GM18909 (cell line): ENCODE results near the gene RNF41.
"Not testable (repeated sequence)": the region's sequence is repeated elsewhere in the genome, so short reads cannot be mapped to it uniquely, and the experiment has no call there.

Source experiments
- ATAC-seq: cut with Tn5 transposase; IDR thresholded peaks from one replicate; pipeline ENCODE4 v1.9.1; 2021; ENCODE audit warnings: mild to moderate bottlenecking; ENCODE audit not compliant: unreplicated experiment, poor library complexity

RNF41 gene

DNA sequence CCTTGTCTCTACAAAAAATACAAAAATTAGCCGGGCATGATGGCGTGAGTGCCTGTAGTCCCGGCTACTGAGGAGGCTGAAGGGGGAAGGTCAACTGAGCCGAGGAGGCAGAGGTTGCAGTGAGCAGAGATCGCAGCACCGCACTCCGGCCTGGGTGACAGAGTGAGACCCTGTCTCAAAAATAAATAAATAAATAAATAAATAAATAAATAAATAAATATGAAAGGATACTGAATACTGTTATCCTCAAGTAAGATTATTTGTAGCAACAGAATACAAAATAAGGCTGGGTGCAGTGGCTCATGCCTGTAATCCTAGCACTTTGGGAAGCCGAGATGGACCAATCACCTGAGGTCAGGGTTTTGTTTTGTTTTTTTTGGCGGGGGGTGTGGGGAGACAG is 1.9 kb downstream of the RNF41 start:
- ATAC-seq: no peak

- ATAC-seq: no peak
These were observed 5.3 kb downstream of the RNF41 start for GRCh38 chr12:56216461-56216860.

DNA sequence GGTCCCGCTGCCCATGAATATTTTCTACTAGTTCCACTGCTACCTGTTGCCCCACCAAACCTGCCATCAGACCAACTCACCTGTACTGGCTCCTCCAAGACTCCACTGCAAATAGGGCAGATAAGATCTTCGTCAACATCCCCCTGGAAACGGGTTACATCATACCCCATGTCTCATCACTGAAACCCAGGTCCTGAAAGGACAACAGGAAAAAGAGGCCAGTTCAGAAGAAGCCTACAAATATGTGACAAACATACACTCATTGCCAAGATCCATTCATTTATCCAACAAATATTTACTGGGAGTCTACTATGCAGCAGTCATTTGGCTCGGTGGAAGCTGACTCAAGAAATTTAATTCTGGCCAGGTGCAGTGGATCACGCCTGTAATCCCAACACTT is 7.8 kb downstream of the RNF41 start:
- no peak for ATAC-seq

GRCh38 chr12:56212361-56212760 is 9.4 kb downstream of the RNF41 start:
- ATAC-seq: no peak

GRCh38 chr12:56208006-56208405 is 13.7 kb downstream of the RNF41 start:
- no peak for ATAC-seq

DNA sequence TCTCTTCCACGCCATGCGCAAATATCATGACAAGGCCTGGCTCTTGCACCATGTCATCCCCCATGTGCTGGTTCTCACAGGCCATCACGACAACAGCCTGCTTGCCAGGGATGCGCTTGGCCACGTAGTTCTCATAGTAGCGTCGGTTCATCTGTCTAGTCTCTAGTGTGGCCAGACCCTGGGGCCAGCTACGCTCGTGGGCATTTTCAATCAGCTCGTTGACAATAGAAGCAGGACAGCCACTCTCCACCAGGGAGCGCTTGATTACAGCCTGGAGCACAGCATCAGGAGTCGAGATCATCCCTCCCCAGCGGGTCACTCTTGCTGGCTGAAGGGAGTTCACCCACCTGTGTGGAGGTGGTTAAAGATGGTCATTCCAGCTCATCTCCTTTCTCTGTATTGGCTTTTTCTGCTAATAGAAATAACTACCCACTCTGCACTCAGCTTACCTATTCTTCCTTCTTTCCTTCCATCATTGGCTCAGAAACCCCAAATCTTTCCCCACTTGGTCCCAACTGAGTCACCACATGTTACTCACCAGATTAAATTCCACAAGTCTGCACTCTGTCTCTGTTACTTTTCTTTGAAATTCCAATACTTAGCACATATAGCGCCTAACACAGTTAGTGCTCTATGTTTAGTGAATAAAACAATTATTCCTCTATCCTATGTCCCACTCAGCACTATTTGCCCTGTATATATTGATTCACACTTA is 15.1 kb downstream of the RNF41 start:
- no peak for ATAC-seq

- ATAC-seq: no peak
These were observed 16.3 kb downstream of the RNF41 start for GRCh38 chr12:56205445-56205844.

- ATAC-seq: no peak
These were observed 17.4 kb downstream of the RNF41 start for GRCh38 chr12:56204275-56204674.

DNA sequence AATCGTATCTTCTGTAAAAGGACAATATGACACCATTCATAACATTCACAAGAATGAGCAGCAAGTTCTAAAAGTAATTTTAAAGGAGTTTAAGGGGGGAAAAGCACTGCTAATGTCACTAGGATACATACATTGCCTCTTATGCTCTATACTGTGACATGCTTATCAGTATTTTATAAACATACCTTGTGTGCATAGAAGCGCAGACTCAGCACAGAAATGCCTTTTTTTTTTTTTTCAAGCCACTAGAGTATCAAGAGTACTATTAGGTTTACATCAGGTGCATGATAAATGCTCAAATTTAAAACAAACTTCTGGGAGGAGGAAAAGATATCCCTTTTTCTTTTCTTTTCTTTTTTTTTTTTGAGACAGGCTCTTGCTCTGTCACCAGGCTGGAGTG is 18.9 kb downstream of the RNF41 start:
- no peak for ATAC-seq

DNA sequence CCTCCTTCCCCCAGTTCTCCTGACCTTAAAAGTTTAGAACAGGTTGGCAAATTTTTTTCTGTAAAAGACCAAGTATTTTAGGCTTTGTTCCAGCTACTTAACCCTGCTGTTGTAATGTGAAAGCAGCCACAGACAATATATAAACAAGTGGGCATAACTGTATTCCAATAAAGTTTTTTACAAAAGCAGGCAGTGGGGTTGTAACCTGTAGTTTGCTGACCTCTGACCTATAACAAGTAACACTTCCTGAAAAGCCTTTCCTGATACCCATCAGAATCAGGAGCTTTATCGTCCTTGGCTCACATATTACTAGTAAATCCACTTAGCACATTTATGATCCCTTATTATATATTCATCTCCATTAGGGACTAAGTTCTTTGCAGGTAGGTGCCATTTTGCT is 19.4 kb downstream of the RNF41 start:
- no peak for ATAC-seq

- ATAC-seq: no peak
These were observed 22.9 kb downstream of the RNF41 start for GRCh38 chr12:56198836-56199235.

GRCh38 chr12:56197921-56198635 is 23.6 kb downstream of the RNF41 start:
- no peak for ATAC-seq

DNA sequence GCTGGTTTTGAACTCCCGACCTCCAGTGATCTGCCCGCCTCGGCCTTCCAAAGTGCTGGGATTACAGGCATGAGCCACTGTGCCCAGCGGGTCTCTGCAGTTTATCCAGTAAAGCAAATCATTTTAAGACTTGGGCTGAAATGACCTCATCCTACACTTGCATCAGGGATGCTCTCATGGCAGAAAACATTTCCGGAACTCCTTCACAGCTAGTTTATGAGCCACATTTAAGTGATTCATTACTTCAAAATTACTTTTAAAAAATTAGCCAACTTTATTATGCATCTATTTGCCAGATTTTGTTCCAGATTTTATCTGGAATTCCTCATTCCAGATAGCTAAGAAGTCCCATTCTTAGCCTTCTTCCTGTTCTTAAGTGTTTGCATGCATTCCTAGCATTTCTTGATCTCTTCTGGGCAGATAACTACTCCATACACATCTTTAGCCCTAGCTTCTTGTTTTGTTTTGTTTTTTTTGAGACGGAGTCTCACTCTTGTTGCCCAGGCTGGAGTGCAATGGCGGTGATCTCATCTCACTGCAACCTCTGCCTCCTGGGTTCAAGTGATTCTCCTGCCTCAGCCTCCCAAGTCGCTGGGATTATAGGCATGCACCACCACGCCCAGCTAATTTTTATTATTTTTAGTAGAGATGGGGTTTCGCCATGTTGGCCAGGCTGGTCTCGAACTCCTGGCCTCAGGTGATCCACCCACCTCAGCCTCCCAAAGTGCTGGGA is 24.7 kb downstream of the RNF41 start:
- not testable (repeated sequence) for ATAC-seq

DNA sequence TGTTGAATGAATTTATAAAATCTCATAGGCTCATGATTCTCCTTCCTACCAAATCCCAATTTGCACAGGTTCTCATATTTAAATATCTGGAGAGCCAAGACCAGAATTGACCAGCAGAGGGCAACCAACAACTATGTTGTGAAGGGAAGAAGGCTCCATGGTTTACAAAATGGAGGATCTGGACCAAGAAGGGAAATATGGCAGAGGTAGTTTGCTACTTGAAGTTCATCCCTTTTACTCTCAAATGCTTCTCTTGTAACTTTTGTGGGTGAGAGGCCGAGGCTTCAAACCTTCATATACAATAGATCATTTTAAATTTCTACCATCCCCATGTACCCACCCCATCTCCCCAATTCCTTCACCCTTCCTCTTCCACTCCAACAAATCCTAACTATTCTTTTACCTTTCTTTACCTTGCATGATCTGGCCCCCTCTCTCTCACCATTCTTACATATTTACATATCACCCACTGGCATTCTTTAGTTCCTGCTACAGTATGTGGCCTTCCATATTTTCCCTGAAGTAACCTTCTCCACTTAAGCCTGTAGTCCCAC is 28.6 kb downstream of the RNF41 start:
- no peak for ATAC-seq

DNA sequence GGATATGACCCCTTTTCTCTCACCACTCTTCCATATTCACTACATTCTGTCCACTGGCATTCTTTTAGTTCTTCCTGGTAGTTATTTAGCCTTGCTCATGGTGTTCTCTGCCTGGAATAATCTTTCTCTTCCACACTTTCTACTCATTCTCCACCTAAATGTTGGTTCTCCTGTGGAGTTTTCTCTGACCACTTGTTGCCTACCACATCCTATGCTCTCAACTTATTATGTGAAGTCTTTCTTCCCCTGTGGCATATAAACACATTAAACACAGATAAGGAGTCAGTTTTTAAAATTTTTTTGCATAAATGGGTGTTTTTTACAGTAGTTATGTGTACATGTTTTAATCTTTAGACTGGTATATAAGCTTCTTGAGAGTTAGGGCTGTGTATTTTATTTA is 29.1 kb downstream of the RNF41 start:
- no peak for ATAC-seq

DNA sequence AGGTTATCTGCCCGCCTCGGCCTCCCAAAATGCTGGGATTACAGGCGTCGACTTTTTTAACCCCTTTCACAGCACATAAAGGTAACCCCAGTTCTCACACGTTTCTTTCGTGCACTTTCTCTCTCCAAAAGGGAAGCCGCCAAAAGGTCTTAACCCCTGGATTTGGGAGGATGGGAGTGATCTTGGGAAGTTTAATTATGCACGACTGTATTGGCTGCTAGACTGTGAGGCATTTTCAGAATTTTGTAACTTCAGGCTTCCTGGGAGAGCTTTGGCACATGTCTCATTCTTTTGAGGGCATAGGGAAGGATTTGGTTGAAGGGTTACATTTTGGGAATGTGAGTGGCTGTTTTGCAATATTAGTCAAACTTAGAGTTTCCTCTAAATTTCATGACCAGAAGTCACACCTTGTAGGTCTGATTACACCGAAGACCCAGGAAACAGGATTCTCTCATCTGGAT is 31.0 kb downstream of the RNF41 start:
- ATAC-seq: no peak

- peak; percentile 41 for ATAC-seq
These were observed 31.6 kb downstream of the RNF41 start for GRCh38 chr12:56189918-56190694.

DNA sequence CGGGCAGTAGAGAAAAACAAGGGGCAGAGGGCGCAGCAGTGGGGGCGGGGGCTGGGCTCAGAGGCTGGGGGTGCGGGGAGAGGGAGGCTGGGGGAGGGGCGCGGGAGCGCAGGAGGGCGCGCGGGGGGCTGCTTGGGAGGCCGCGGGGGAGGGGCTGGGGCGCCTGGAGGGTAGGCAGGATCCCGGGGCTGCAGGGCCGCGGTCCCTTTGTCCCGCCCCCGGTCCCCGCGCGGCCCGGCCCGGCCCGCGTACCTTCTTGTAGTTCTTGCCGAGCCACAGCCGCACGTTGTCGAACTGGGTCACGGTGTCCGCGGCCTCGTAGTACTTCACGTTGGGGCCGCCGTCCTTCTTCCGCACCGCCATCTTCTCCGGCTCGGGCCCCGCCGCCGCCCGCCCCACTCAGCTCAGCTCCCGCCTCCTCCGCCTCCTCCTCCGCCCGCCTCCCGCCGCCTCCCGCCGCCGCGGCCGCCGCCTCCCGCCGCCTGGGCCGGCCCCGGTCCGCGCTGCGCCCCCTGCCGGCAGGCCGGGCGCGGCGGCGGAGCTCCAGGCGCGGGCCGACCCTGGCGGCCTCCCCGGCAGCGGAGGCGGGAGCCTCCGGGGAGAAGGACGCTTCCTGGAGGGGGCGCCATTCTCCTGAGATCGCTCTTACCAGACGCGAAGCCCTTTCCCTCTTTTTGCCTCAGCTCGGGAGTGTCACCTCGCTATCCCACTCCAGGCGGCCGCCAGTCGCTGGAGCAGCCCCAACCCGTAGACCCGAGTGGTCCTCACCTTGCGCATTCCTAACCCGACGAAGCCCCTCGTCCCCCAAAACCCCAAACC is 32.4 kb downstream of the RNF41 start, which contains the start of gene SMARCC2:
SMARCC2 (minus strand) TSS at position 385 of the 819 bp plus-strand sequence; CDS start at position 363, 22 bp downstream.
- ATAC-seq: peak; percentile 79

- no peak for ATAC-seq
These were observed 33.0 kb downstream of the RNF41 start for GRCh38 chr12:56188778-56189098.
